NOMO-1 (cell line): Measurements from ENCODE around the gene UGCG.
"Not testable (repeated sequence)": the region's sequence is repeated elsewhere in the genome, so short reads cannot be mapped to it uniquely, and the experiment has no call there.

Experiments
- DNase-seq, 2 experiments: peaks; one replicate each; lab custom pipeline; 2025; ENCODE audit not compliant: unreplicated experiment in 2 of 2; lab: John Stamatoyannopoulos, UW

The UGCG gene

GRCh38 chr9:111890334-111890733, 6.3 kb upstream of the UGCG start:
- no peak for DNase-seq

DNA sequence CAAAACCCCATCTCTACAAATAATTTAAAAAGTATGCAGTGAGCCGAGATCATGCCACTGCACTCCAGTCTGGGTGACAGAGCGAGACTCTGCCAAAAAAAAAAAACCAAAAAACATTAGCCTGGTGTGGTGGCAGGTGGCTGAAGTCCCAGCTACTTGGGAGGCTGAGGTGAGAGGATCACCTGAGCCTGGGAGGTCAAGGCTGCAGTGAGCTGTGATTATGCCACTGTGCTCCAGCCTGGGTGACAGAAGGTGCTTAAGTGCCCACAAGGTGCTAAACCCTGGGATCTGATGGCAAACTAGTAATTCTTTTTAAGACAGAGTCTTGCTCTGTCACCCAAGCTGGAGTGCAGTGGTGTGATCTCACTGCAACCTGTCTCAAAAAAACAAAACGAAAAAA, 5.7 kb upstream of the UGCG start:
- not testable (repeated sequence) for DNase-seq

DNA sequence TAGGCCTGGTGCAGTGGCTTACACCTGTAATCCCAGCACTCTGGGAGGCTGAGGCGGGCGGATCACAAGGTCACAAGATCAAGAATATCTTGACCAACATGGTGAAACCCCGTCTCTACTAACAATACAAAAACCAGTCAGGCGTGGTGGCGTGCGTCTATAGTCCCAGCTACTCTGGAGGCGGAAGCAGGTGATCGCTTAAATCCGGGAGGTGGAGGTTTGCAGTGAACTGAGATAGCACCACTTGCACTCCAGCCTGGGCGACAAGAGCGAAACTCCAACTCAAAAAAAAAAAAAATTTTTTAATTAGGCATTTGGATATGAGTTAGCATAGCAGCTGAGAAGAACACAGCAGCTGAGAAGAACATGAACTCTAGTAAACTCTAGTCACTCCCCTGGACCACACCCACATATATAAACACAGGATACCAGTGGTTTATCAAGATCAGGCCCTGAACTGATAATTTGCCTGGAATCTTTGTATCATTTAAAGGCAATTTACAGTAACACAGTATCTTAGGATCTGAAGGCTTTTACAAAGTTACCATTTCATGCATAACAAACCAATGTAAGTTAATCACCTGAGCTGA, 4.6 kb upstream of the UGCG start:
- DNase-seq: no peak

DNA sequence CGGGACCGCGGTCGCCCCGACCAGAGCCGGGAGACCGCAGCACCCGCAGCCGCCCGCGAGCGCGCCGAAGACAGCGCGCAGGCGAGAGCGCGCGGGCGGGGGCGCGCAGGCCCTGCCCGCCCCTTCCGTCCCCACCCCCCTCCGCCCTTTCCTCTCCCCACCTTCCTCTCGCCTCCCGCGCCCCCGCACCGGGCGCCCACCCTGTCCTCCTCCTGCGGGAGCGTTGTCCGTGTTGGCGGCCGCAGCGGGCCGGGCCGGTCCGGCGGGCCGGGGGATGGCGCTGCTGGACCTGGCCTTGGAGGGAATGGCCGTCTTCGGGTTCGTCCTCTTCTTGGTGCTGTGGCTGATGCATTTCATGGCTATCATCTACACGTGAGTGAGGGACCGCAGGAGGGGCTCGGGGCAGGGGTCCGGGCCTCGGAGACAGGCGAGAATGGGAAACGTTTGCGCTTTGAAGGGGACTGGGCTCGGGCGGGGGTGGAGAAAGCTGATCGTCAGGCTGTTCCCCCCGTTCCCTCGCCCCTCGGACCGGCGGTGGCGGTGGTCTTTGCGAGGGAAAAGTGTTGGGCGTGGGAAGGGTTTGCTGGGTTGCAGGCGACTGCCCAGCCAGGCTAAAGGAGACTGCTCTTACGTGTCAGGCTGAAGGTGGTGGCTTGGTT, 457 bp downstream of the UGCG start:
- peak; percentile 31 to 70 for DNase-seq

- DNase-seq: peak; percentile 66 to 71
Observed at GRCh38 chr9:111897601-111898137, 1.1 kb downstream of the UGCG start.

- no peak for DNase-seq
Observed at GRCh38 chr9:111898331-111899096, 1.9 kb downstream of the UGCG start.

GRCh38 chr9:111900151-111900857, 3.7 kb downstream of the UGCG start:
- no peak for DNase-seq

DNA sequence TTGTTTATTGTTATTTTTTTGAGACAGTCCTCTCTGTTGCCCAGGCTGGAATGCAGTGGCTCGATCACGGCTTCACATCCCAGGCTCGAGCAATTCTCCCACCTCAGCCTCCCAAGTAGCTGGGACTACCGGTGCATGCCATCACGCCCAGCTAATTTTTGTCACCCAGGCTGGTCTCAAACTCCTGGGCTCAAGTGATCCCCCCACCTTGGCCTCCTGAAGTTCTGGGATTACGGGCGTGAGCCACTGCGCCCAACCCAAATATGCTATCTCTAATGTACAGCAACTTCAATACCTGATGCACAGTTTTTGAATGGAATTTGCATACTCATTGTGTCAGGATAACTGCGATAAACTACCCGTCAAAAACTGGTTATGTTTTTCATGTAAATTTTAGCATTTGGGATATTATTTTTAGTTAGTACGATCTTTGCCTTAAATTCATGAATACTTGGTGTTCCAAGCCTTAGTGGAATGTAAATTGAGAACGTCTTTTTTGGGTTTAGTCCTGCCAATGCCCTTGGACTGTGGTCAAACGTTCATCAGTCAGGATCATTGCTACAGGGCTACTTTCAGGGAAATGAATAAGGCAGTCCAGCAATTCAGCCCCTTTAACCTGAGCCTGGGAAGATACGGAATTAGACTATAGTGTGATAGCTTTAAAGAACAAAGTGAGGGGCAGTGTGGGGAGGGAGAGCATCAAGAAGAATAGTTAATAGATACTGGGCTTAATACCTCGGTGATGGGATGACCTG, 4.4 kb downstream of the UGCG start:
- no peak for DNase-seq

DNA sequence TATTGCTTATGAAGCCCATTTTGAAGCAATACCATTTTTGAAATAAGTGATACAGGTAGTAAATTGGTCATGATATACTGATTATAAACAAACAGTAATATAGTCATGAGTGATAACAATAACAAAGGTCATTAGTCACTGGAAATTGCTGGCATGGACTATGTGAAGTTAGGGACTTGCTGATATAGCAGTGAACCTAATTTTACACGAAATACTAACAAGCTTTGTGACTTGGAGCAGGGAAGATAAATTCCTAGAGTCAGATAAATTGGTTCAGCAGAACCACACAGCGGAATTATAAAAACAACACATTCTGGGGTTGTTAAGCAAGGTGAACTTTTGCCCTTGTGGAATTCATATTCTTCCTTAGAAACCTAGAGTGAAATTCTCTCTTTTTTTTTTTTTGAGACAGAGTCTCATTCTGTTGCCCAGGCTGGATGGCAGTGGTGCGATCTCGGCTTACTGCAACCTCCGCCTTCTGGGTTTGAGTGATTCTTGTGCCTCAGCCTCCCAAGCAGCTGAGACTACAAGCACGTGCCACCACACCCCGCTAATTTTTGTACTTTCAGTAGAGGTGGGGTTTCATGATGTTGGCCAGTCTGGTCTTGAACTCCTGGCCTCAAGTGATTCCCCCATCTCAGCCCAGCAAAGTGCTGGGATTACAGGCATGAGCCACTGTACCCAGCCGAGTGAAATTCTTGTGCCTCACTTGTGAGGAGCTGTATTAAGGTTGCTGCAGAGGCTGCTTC, 6.0 kb downstream of the UGCG start:
- no peak for DNase-seq

- DNase-seq: not testable (repeated sequence)
Observed at GRCh38 chr9:111903535-111903934, 6.9 kb downstream of the UGCG start.

- no peak for DNase-seq
Observed at GRCh38 chr9:111904026-111904425, 7.4 kb downstream of the UGCG start.

DNA sequence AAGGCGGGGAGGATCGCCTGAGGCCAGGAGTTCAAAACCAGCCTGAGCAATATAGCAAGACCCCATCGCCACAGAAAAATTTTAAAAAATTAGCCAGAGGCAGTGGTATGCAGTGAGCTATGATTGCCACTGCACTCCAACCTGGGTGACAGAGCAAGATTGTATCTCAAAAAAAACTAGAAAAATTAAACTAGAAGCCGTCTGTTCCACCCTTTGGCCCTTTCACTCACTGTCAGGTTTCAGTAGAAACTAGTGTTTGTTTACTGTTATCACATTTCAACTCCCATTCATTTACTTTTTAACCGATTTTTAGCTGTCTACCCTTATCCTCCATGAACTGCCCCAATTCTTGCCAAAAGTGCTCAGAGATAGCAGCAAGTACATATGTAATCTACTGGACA, 8.3 kb downstream of the UGCG start:
- no peak for DNase-seq

- DNase-seq: no peak
Observed at GRCh38 chr9:111907147-111907546, 10.5 kb downstream of the UGCG start.

- DNase-seq: no peak
Observed at GRCh38 chr9:111909444-111909843, 12.8 kb downstream of the UGCG start.

DNA sequence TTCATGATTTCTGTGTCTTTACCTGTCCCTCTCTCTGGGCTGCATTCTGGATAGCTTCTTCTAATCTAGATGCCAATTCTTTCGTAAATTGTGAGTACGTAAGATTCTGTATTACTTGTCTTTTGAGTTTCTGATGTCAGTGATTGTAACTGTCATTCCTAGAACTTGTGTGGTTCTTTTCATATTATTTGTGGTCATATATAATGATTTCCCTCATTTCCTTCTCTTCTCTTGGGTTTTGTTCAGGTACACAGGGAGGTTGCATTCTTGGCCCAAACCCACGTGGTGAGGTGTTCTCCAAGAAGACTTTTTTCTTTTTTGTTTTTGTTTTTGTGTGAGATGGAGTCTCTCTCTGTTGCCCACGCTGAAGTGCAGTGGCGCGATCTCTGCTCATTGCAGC, 13.8 kb downstream of the UGCG start:
- no peak for DNase-seq

DNA sequence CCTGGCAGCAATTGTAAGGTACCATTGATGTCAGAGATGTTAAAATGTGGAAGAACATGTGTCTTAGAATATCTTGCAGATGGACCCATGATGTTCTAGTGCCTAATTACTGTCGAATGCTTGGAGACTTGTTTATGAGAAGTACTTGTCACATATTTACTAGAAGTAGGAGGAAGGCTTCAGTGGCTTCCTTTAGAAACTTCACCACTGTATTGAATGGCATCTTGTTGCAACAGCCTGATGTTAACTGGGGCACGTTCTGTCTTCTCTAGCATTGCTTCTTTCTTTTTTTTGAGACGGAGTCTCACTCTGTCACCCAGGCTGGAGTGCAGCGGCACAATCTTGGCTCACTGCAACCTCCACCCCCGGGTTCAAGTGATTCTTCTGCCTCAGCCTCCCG, 16.5 kb downstream of the UGCG start:
- DNase-seq: no peak

GRCh38 chr9:111914749-111915424, 18.3 kb downstream of the UGCG start:
- no peak for DNase-seq

DNA sequence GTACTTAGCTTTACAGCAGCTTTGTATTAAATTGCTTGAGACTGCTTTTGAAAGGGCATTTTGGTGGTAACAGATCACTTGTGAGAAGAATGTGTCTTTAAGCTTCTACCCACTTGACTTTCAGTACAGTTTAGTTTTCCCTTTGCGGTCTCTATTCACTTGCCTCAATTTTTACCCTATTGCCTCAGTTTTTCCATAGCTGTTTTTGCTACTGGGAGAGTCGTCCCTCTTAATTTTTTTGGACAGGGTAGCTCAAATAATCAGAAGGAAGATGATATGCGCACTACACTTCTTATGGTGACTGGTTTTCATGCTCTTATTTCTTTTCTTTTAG, 18.8 kb downstream of the UGCG start:
- DNase-seq: no peak

GRCh38 chr9:111916234-111916645, 19.6 kb downstream of the UGCG start:
- DNase-seq: no peak
